Neuronal stem cell (in vitro differentiated cells): ENCODE measurements around the gene RECK.
"Not testable (repeated sequence)": the region's sequence is repeated elsewhere in the genome, so short reads cannot be mapped to it uniquely, and the experiment has no call there.

Experiments used
- DNase-seq: peaks from one replicate; pipeline ENCODE4 v3.0.0-alpha.2; 2013; ENCODE audit warnings: low spot score
- H2AFZ ChIP-seq: one replicate; pipeline ENCODE4 v1.6.1; 2013; ENCODE audit warnings: mild to moderate bottlenecking, low read length, inconsistent platforms
- H2AK5ac ChIP-seq: 2 replicates; pipeline ENCODE4 v1.6.1; 2013; ENCODE audit warnings: low read depth, mild to moderate bottlenecking, inconsistent platforms, low read length, moderate library complexity, mixed read lengths
- H2BK120ac ChIP-seq: 2 replicates; pipeline ENCODE4 v1.6.1; 2013; ENCODE audit warnings: low read depth, mild to moderate bottlenecking, inconsistent platforms, low read length, moderate library complexity, mixed read lengths
- H2BK12ac ChIP-seq: one replicate; pipeline ENCODE4 v1.6.1; 2013; ENCODE audit warnings: low read length, inconsistent platforms
- H2BK15ac ChIP-seq: 2 replicates; pipeline ENCODE4 v1.6.1; 2013; ENCODE audit warnings: mild to moderate bottlenecking, low read length, inconsistent platforms, mixed read lengths
- H2BK5ac ChIP-seq: one replicate; pipeline ENCODE4 v1.6.1; 2013; ENCODE audit warnings: inconsistent platforms, mild to moderate bottlenecking, low read length, moderate library complexity
- H3K14ac ChIP-seq: one replicate; pipeline ENCODE4 v1.6.1; 2013; ENCODE audit warnings: low read length, inconsistent platforms
- H3K18ac ChIP-seq: 2 replicates; pipeline ENCODE4 v1.6.1; 2013; ENCODE audit warnings: low read length, inconsistent platforms
- H3K23ac ChIP-seq: 2 replicates; pipeline ENCODE4 v1.6.1; 2013; ENCODE audit warnings: low read depth, mild to moderate bottlenecking, mixed read lengths, low read length, inconsistent platforms; ENCODE audit not compliant: poor library complexity
- H3K27ac ChIP-seq: replicated peaks from 3 replicates; pipeline ENCODE4 v1.5.1; 2013; ENCODE audit warnings: low read length, inconsistent platforms
- H3K27me3 ChIP-seq, 3 experiments: 2 replicates each; pipeline ENCODE4 v1.6.1; 2013; ENCODE audit warnings: low read length in 3 of 3, mild to moderate bottlenecking in 2 of 3, inconsistent platforms in 1 of 3, low read depth in 1 of 3, mixed read lengths in 1 of 3, moderate library complexity in 1 of 3; ENCODE audit not compliant: control insufficient read depth in 3 of 3, insufficient read depth in 3 of 3
- H3K36me3 ChIP-seq, 2 donors: replicated peaks in 1 of 2; 2 replicates each; pipeline ENCODE4 v1.6.1; 2013; ENCODE audit warnings: low read length in 2 of 2; ENCODE audit not compliant: control insufficient read depth in 2 of 2, insufficient read depth in 2 of 2
- H3K4ac ChIP-seq: 2 replicates; pipeline ENCODE4 v1.6.1; 2013; ENCODE audit warnings: inconsistent platforms, mild to moderate bottlenecking, low read length, moderate library complexity
- H3K4me1 ChIP-seq, 2 donors: 1 replicate in 1 of 2; 2 replicates in 1 of 2; pipeline ENCODE4 v1.6.1; 2013; ENCODE audit warnings: low read length in 2 of 2, low read depth in 1 of 2; ENCODE audit not compliant: control insufficient read depth in 2 of 2, insufficient read depth in 1 of 2
- H3K4me2 ChIP-seq: one replicate; pipeline ENCODE4 v1.6.1; 2013; ENCODE audit warnings: mild to moderate bottlenecking, low read length, inconsistent platforms; ENCODE audit not compliant: insufficient read depth, poor library complexity, severe bottlenecking
- H3K4me3 ChIP-seq, 2 donors: 2 replicates each; pipeline ENCODE4 v1.5.1; 2013; ENCODE audit warnings: low read length in 2 of 2, mild to moderate bottlenecking in 2 of 2, inconsistent platforms in 1 of 2, moderate library complexity in 1 of 2
- H3K79me1 ChIP-seq: one replicate; pipeline ENCODE4 v1.6.1; 2013; ENCODE audit warnings: low read depth, mild to moderate bottlenecking, inconsistent platforms, low read length, moderate library complexity
- H3K9ac ChIP-seq: one replicate; pipeline ENCODE4 v1.6.1; 2013; ENCODE audit warnings: mild to moderate bottlenecking, low read depth, low read length, inconsistent platforms; ENCODE audit not compliant: poor library complexity
- H3K9me3 ChIP-seq, 2 donors: replicated peaks in 1 of 2; 2 replicates each; pipeline versions ENCODE3 to v1.6.1; 2013; ENCODE audit warnings: low read length in 2 of 2, mild to moderate bottlenecking in 2 of 2, inconsistent platforms in 1 of 2, low read depth in 1 of 2, mixed read lengths in 1 of 2, moderate library complexity in 1 of 2; ENCODE audit not compliant: control insufficient read depth in 2 of 2, insufficient read depth in 1 of 2
- H4K8ac ChIP-seq: one replicate; pipeline ENCODE4 v1.6.1; 2013; ENCODE audit warnings: low read depth, mild to moderate bottlenecking, inconsistent platforms, low read length, moderate library complexity
- H4K91ac ChIP-seq: one replicate; pipeline ENCODE4 v1.6.1; 2013; ENCODE audit warnings: low read length, low read depth, mild to moderate bottlenecking, inconsistent platforms; ENCODE audit not compliant: poor library complexity
- WGBS, 2 donors: extraction: QIAGEN DNeasy Blood & Tissue Kit; methylation state at CpG; one replicate each; pipeline ENCODE4 v1.1.7; 2013; ENCODE audit warnings: missing lambda C conversion rate in 2 of 2, mixed read lengths in 1 of 2; ENCODE audit not compliant: insufficient read length in 2 of 2, insufficient replicate concordance in 1 of 2; ENCODE audit errors: extremely low coverage in 2 of 2; 5-methylcytosine and 5-hydroxymethylcytosine counted together

RECK gene

GRCh38 chr9:35993976-35994720 lies 42.6 kb upstream of the RECK start:
- Histone ChIP-seq H3K18ac (no peak overlapping the region), H3K14ac (no peak overlapping the region), H3K9me3 (peaks cover 2% of the 10 kb centered on the region in 2 donors), H4K91ac (no peak overlapping the region), H3K4ac (no peak overlapping the region), H3K4me3 (no peak overlapping the region), H2AFZ (no peak overlapping the region), H3K9ac (no peak overlapping the region), H2BK15ac (no peak overlapping the region), H2BK12ac (no peak overlapping the region), H2BK5ac (no peak overlapping the region), H3K79me1 (no peaks in the 10 kb centered on the region), H2AK5ac (no peak overlapping the region), H2BK120ac (no peak overlapping the region), H3K4me1 (no peaks in the 10 kb centered on the region), H3K4me2 (no peak overlapping the region), H3K27me3 (peaks cover 0 to 4% (median 0%) of the 10 kb centered on the region in 3 experiments), H3K27ac (no peak overlapping the region), H3K36me3 (no peaks in the 10 kb centered on the region), H3K23ac (no peak overlapping the region), H4K8ac (no peak overlapping the region)
- no CpG with 5 or more reads among the region's 5 CpGs for WGBS, 2 donors
- DNase-seq = no peak

GRCh38 chr9:35994959-35995358 lies 41.8 kb upstream of the RECK start:
- no peak overlapping the region for H3K4me2 ChIP-seq
- no peak overlapping the region for H2AK5ac ChIP-seq
- WGBS, 2 donors = no CpG with 5 or more reads among the region's 2 CpGs
- H3K27me3 ChIP-seq = peaks cover 0 to 4% (median 0%) of the 10 kb centered on the region in 3 experiments
- no peaks in the 10 kb centered on the region for H3K79me1 ChIP-seq
- DNase-seq = no peak
- H3K23ac ChIP-seq = no peak overlapping the region
- no peak overlapping the region for H3K9ac ChIP-seq
- no peak overlapping the region for H2BK5ac ChIP-seq
- no peak overlapping the region for H3K18ac ChIP-seq
- H3K36me3 ChIP-seq = no peaks in the 10 kb centered on the region
- H2AFZ ChIP-seq = no peak overlapping the region
- H3K4me1 ChIP-seq = no peaks in the 10 kb centered on the region
- H3K4me3 ChIP-seq = no peak overlapping the region
- H3K27ac ChIP-seq = no peak overlapping the region
- no peak overlapping the region for H2BK12ac ChIP-seq
- no peak overlapping the region for H4K91ac ChIP-seq
- H2BK15ac ChIP-seq = no peak overlapping the region
- H3K14ac ChIP-seq = no peak overlapping the region
- peaks cover 2% of the 10 kb centered on the region in 2 donors for H3K9me3 ChIP-seq
- H3K4ac ChIP-seq = no peak overlapping the region
- H2BK120ac ChIP-seq = no peak overlapping the region
- H4K8ac ChIP-seq = no peak overlapping the region

GRCh38 chr9:35996358-35996970 lies 40.2 kb upstream of the RECK start:
- H3K18ac ChIP-seq = no peak overlapping the region
- H3K27ac ChIP-seq = no peak overlapping the region
- no peak overlapping the region for H3K4me3 ChIP-seq
- WGBS, 2 donors = no CpG with 5 or more reads among the region's 1 CpG
- H3K27me3 ChIP-seq = peaks cover 0 to 4% (median 0%) of the 10 kb centered on the region in 3 experiments
- no peak overlapping the region for H3K4me2 ChIP-seq
- no peaks in the 10 kb centered on the region for H3K4me1 ChIP-seq
- no peak overlapping the region for H2AK5ac ChIP-seq
- H3K79me1 ChIP-seq = no peaks in the 10 kb centered on the region
- no peaks in the 10 kb centered on the region for H3K36me3 ChIP-seq
- H2BK15ac ChIP-seq = no peak overlapping the region
- peaks cover 2% of the 10 kb centered on the region in 2 donors for H3K9me3 ChIP-seq
- no peak for DNase-seq
- H2BK12ac ChIP-seq = no peak overlapping the region
- no peak overlapping the region for H2AFZ ChIP-seq
- H3K23ac ChIP-seq = no peak overlapping the region
- H2BK5ac ChIP-seq = no peak overlapping the region
- H2BK120ac ChIP-seq = no peak overlapping the region
- no peak overlapping the region for H4K91ac ChIP-seq
- no peak overlapping the region for H4K8ac ChIP-seq
- no peak overlapping the region for H3K4ac ChIP-seq
- H3K9ac ChIP-seq = no peak overlapping the region
- no peak overlapping the region for H3K14ac ChIP-seq

- H3K36me3 ChIP-seq, H3K9ac ChIP-seq, DNase-seq, H3K27ac ChIP-seq, H3K18ac ChIP-seq, H4K91ac ChIP-seq, H2AK5ac ChIP-seq, H3K27me3 ChIP-seq, H3K4me2 ChIP-seq, H3K9me3 ChIP-seq, H4K8ac ChIP-seq, H2BK120ac ChIP-seq, H3K4ac ChIP-seq, H2BK5ac ChIP-seq, H2BK12ac ChIP-seq, H3K23ac ChIP-seq, H3K4me3 ChIP-seq, H3K79me1 ChIP-seq, H3K14ac ChIP-seq, H2BK15ac ChIP-seq, H2AFZ ChIP-seq, H3K4me1 ChIP-seq: not testable (repeated sequence)
- WGBS, 2 donors = no CpG with 5 or more reads among the region's 4 CpGs
These were observed 39.7 kb upstream of the RECK start for GRCh38 chr9:35997016-35997415.
